Spleen (tissue), 11 donors: ENCODE results near the gene CATSPER3. TPM values are rescaled to one million over a fixed set of nuclear protein-coding genes. Genes with fewer than 3 reads are reported as not detected.
"Not testable (repeated sequence)": the region's sequence is repeated elsewhere in the genome, so short reads cannot be mapped to it uniquely, and the experiment has no call there.

Experiments
- DNase-seq: peaks from one replicate; pipeline ENCODE4 v3.0.0-alpha.2; 2020
- H3K27ac ChIP-seq, 8 donors: fragments of 200-600 bp; sonication (generic) in 7 of 8; 1 replicate in 4 of 8; 2 replicates in 4 of 8; pipeline versions ENCODE4 v1.5.0 to v1.8.0; 2016 to 2021; ENCODE audit warnings: inconsistent platforms in 4 of 8, mild to moderate bottlenecking in 4 of 8, moderate library complexity in 1 of 8
- H3K27me3 ChIP-seq, 7 donors: fragments of 200-600 bp; sonication (generic) in 6 of 7; replicated peaks in 1 of 7; 1 replicate in 4 of 7; 2 replicates in 3 of 7; pipeline versions ENCODE4 v1.5.0 to v1.8.0; 2016 to 2021; ENCODE audit warnings: inconsistent platforms in 3 of 7, mild to moderate bottlenecking in 1 of 7
- H3K36me3 ChIP-seq, 6 donors: fragments of 200-600 bp; sonication (generic) in 5 of 6; 1 replicate in 4 of 6; 2 replicates in 2 of 6; pipeline versions ENCODE4 v1.5.0 to v1.8.0; 2016 to 2021; ENCODE audit warnings: inconsistent platforms in 2 of 6
- H3K4me1 ChIP-seq, 6 donors: fragments of 200-600 bp; sonication (generic) in 5 of 6; 1 replicate in 3 of 6; 2 replicates in 3 of 6; pipeline versions ENCODE4 v1.5.0 to v1.8.0; 2016 to 2021; ENCODE audit warnings: inconsistent platforms in 3 of 6
- H3K4me3 ChIP-seq, 8 donors: fragments of 200-600 bp; sonication (generic) in 7 of 8; 1 replicate in 4 of 8; 2 replicates in 4 of 8; pipeline versions ENCODE4 v1.5.0 to v1.8.0; 2016 to 2021; ENCODE audit warnings: inconsistent platforms in 4 of 8, mild to moderate bottlenecking in 4 of 8, moderate library complexity in 2 of 8
- H3K9me3 ChIP-seq, 8 donors: fragments of 200-600 bp; sonication (generic) in 7 of 8; 1 replicate in 4 of 8; 2 replicates in 4 of 8; pipeline versions ENCODE4 v1.5.0 to v1.8.0; 2016 to 2021; ENCODE audit warnings: inconsistent platforms in 4 of 8
- CTCF ChIP-seq, 11 experiments: fragments of 200-600 bp in 7 of 11; fragments of 450-650 bp in 4 of 11; sonication (generic) in 4 of 11; IDR thresholded peaks in 8 of 11; conservative IDR thresholded peaks in 3 of 11; 1 replicate in 7 of 11; 2 replicates in 4 of 11; pipeline versions ENCODE4 v1.4.0 to v1.8.0; 2016 to 2021; ENCODE audit warnings: antibody characterized with exemption in 11 of 11, inconsistent platforms in 4 of 11, mild to moderate bottlenecking in 1 of 11
- POLR2A ChIP-seq, 3 donors: fragments of 450-650 bp; IDR thresholded peaks; one replicate each; pipeline ENCODE4 v1.5.1; 2017; ENCODE audit warnings: antibody characterized with exemption in 3 of 3, mild to moderate bottlenecking in 1 of 3
- POLR2AphosphoS5 ChIP-seq, 3 donors: sonication (generic); formaldehyde crosslinking; IDR thresholded peaks; one replicate each; pipeline ENCODE4 v1.5.1; 2017; ENCODE audit warnings: antibody characterized with exemption in 3 of 3
- WGBS, 5 donors: extraction: QIAGEN DNeasy Blood & Tissue Kit in 3 of 5; methylation state at CpG; one replicate each; pipeline versions ENCODE4 v1.1.5 to v1.1.7; 2013 to 2018; 5-methylcytosine and 5-hydroxymethylcytosine counted together
- intact Hi-C: fragments of 100-400 bp; cut with DNase I; formaldehyde crosslinking; loops from one replicate; pipeline ENCODE4 v1.15.0; 2023; ENCODE audit warnings: low total_unique reads
- polyA plus RNA-seq, 3 donors: library from polyadenylated mRNA; stranded (reverse); fragments of 200-250 nt; gene quantifications; one replicate each; pipeline ENCODE4 v1.2.1, GENCODE V29; 2013
- total RNA-seq, 7 donors: library from RNA; depleted of rRNA in 3 of 7; stranded (reverse); fragments of >200 nt in 3 of 7; fragmentation: NEBNext Ultra II Directional in 4 of 7; extraction: Animal tissue kit (Norgen Biotek cat#: 25700) in 4 of 7; gene quantifications; one replicate each; pipeline versions ENCODE4 v1.1.0 to v1.2.1, GENCODE V29; 2016 to 2021
- donor health status: healthy with polysubstance abuse.
- donor health status: DM: no; HTN: no; CAD: no; lungs with moderate emphysema.
- donor health status: DM: no; HTN: no; CAD: no.
- donor health status: Bipolar disorder and iron deficiency.
- donor health status: healthy.
- donor health status: DM: no; HTN: no; CAD: no.
- donor health status: DM: yes; HTN: yes; CAD: no.

Gene CATSPER3
- total and polyA plus RNA-seq, 10 donors, result 0.35 to 0.89 (median 0.44) TPM; not detected in 3

GRCh38 chr5:134997015-134997414, 29.3 kb downstream of the CATSPER3 start:
- 83 to 92% (median 88%) methylated on average over 11 of the region's 11 CpGs for WGBS, 5 donors
- no peak for DNase-seq
- Histone ChIP-seq H3K9me3 (no peaks in the 10 kb centered on the region), H3K36me3 (no peaks in the 10 kb centered on the region), H3K4me3 (no peak overlapping the region), H3K27ac (no peak overlapping the region), H3K4me1 (peaks cover 0 to 12% (median 2%) of the 10 kb centered on the region in 6 donors), H3K27me3 (no peaks in the 10 kb centered on the region)
- intact Hi-C loops, result no loop called here
- TF ChIP-seq POLR2A (IDR thresholded peaks at IDR 0.05), result no peak
- no peak for TF ChIP-seq CTCF (IDR thresholded peaks at IDR 0.05 in 8 of 11, conservative IDR thresholded peaks at IDR 0.05 in 3 of 11)
- TF ChIP-seq POLR2AphosphoS5 (IDR thresholded peaks at IDR 0.05), result no peak

- DNase-seq, intact Hi-C loops: not testable (repeated sequence)
- WGBS, 5 donors, result 85 to 97% (median 95%) methylated on average over 5 of the region's 5 CpGs
Measured at GRCh38 chr5:134998068-134998467, 30.4 kb downstream of the CATSPER3 start.

GRCh38 chr5:135004376-135004775, 36.7 kb downstream of the CATSPER3 start:
- Histone ChIP-seq H3K27ac (no peak overlapping the region), H3K27me3 (no peaks in the 10 kb centered on the region), H3K36me3 (no peaks in the 10 kb centered on the region), H3K4me1 (no peaks in the 10 kb centered on the region), H3K9me3 (no peaks in the 10 kb centered on the region), H3K4me3 (no peak overlapping the region)
- DNase-seq, result no peak
- 82 to 99% (median 87%) methylated on average over 3 of the region's 3 CpGs for WGBS, 5 donors
- intact Hi-C loops, result no loop called here
- TF ChIP-seq POLR2A (IDR thresholded peaks at IDR 0.05), result no peak
- TF ChIP-seq CTCF (IDR thresholded peaks at IDR 0.05 in 8 of 11, conservative IDR thresholded peaks at IDR 0.05 in 3 of 11), result no peak
- TF ChIP-seq POLR2AphosphoS5 (IDR thresholded peaks at IDR 0.05), result no peak

More at GRCh38 chr5:134998068-134998467, 30.4 kb downstream of the CATSPER3 start:
- not testable (repeated sequence) for H3K27ac ChIP-seq, H3K4me3 ChIP-seq, H3K9me3 ChIP-seq, H3K27me3 ChIP-seq, H3K36me3 ChIP-seq
- peaks cover 0 to 12% (median 2%) of the 10 kb centered on the region in 6 donors for H3K4me1 ChIP-seq

GRCh38 chr5:135005076-135005475, 37.4 kb downstream of the CATSPER3 start:
- intact Hi-C loops, result no loop called here

More at GRCh38 chr5:135005076-135005475, 37.4 kb downstream of the CATSPER3 start:
- DNase-seq, result no peak
- 60 to 93% (median 88%) methylated on average over 2 to 3 of the region's 3 CpGs for WGBS, 5 donors
- no peaks in the 10 kb centered on the region for H3K9me3 ChIP-seq
- H3K4me3 ChIP-seq, result no peak overlapping the region
- H3K36me3 ChIP-seq, result no peaks in the 10 kb centered on the region
- TF ChIP-seq CTCF (IDR thresholded peaks at IDR 0.05 in 8 of 11, conservative IDR thresholded peaks at IDR 0.05 in 3 of 11), result no peak
- TF ChIP-seq POLR2AphosphoS5 (IDR thresholded peaks at IDR 0.05), result no peak
- TF ChIP-seq POLR2A (IDR thresholded peaks at IDR 0.05), result no peak
- no peak overlapping the region for H3K27ac ChIP-seq
- no peaks in the 10 kb centered on the region for H3K27me3 ChIP-seq
- no peaks in the 10 kb centered on the region for H3K4me1 ChIP-seq
